Nephron (organoid): Measurements from ENCODE around the gene EPS8L2.

Experiments used
- H3K27ac Mint-ChIP-seq, 3 experiments: 2 replicates each; pipeline ENCODE4 v1.8.0; 2020; ENCODE audit warnings: mixed read lengths in 3 of 3, mild to moderate bottlenecking in 2 of 3, moderate library complexity in 1 of 3
- H3K27me3 Mint-ChIP-seq: 2 replicates; pipeline ENCODE4 v1.8.0; 2021; ENCODE audit warnings: low read depth, mild to moderate bottlenecking, moderate library complexity, mixed read lengths
- H3K36me3 Mint-ChIP-seq: 2 replicates; pipeline ENCODE4 v1.8.0; 2020; ENCODE audit warnings: low read depth, mixed read lengths
- H3K4me1 Mint-ChIP-seq: 2 replicates; pipeline ENCODE4 v1.8.0; 2020; ENCODE audit warnings: mixed read lengths
- H3K4me3 Mint-ChIP-seq, 3 experiments: 2 replicates each; pipeline ENCODE4 v1.8.0; 2020; ENCODE audit warnings: mild to moderate bottlenecking in 3 of 3, mixed read lengths in 3 of 3, moderate library complexity in 2 of 3
- H3K9me3 Mint-ChIP-seq: 2 replicates; pipeline ENCODE4 v1.8.0; 2020; ENCODE audit warnings: mixed read lengths
- CTCF ChIP-seq, 3 experiments: fragments of 200-600 bp; sonication (generic); IDR thresholded peaks; one replicate each; pipeline ENCODE4 v1.5.0; 2021; ENCODE audit warnings: antibody characterized with exemption in 3 of 3; ENCODE audit not compliant: unreplicated experiment in 3 of 3

Gene EPS8L2

DNA sequence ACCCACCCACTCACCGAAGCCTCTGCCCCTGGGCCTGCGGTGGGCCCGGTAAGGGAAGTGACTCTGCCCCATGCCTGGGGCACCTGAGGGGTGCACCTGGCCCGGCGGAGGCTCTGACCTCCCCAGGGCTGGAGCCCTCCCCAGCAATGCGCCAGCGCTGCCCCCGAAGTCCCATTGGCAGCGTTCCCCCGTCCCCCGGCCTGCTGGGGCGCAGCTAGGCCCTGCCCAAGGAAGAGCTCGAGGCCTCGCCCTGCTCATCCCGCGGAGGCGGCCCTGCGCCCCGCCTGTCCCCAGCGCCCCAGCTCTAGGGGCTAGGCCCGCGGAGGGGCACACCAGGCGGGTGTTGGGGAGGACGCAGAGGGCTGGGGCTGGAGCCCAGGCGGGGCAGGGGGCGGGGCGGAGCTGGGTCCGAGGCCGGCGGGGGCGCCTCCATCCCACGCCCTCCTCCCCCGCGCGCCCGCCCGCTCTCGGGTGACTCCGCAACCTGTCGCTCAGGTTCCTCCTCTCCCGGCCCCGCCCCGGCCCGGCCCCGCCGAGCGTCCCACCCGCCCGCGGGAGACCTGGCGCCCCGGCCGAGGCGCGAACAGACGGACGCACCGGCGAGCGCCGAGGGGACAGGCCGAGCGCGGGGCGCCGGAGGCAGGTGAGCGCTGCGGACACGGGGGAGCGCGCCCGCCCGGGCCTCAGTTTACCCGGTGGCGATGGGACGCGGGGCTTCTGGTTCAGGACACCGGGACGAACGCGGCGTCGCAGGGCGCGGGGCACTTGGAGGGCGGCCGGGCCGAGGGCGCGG, at the start of gene EPS8L2:
Gene EPS8L2, plus strand, starts transcription at position 586 of the 793 bp plus-strand sequence. CDS start 3,177 bp downstream, outside the sequence.
- Mint-ChIP-seq H3K4me1 (peaks cover under 1% of the 10 kb centered on the region), H3K4me3 (peak within 1 kb of the TSS in 2 of 3 experiments; percentile 70 to 76), H3K36me3 (peaks cover 5% of the 10 kb centered on the region), H3K27ac (peak within 1 kb of the TSS; percentile 29 to 93 (median 44)), H3K27me3 (peaks cover 15% of the 10 kb centered on the region), H3K9me3 (no peaks in the 10 kb centered on the region)
- no peak for TF ChIP-seq CTCF (IDR thresholded peaks at IDR 0.05; ENCODE audit: unreplicated experiment in 3 of 3)

DNA sequence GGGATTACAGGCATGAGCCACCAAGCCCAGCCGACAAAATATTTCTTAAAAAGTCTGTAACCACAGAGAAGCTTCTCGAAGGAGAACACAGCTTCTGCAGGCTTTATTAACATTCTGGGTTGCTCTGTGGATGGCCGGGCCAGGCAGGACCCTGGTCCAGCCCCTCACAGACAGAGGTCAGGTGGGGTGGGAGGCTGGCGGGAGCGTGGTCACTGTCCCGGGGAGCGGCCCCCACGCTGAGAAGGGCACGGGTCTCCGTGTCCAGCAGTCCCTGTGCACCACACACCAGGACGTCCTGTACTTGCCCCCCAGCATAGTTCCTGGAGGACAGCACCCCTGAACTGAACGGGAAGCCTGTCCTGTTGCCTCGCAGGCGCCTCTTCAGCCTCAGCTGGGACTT, 49.6 kb upstream of the EPS8L2 start:
- H3K4me3 Mint-ChIP-seq: no peak overlapping the region
- no peaks in the 10 kb centered on the region for H3K9me3 Mint-ChIP-seq
- H3K27me3 Mint-ChIP-seq: no peaks in the 10 kb centered on the region
- H3K4me1 Mint-ChIP-seq: no peaks in the 10 kb centered on the region
- peaks cover 33% of the 10 kb centered on the region for H3K36me3 Mint-ChIP-seq
- TF ChIP-seq CTCF (IDR thresholded peaks at IDR 0.05; ENCODE audit: unreplicated experiment in 3 of 3): no peak
- no peak overlapping the region for H3K27ac Mint-ChIP-seq

DNA sequence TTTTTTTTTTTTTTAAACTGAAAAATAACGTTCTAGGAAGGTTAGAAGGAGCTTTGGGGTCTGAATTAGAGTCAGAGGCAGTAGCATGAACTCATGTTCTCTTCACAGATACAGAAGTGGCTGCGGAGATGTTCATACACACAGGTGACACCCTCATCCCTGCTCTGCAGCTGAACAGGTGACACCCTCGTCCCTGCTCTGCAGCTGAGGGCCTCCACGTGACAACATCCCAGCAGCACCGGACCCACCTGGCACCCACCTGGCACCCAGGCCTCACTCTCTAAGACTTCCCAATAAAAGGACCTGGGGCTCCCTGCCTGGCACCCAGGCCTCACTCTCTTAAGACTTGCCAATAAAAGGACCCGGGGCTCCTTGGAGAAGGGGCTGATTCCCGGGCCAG, 49.2 kb upstream of the EPS8L2 start:
- H3K4me3 Mint-ChIP-seq: no peak overlapping the region
- H3K36me3 Mint-ChIP-seq: peaks cover 28% of the 10 kb centered on the region
- no peaks in the 10 kb centered on the region for H3K27me3 Mint-ChIP-seq
- no peaks in the 10 kb centered on the region for H3K4me1 Mint-ChIP-seq
- no peak for TF ChIP-seq CTCF (IDR thresholded peaks at IDR 0.05; ENCODE audit: unreplicated experiment in 3 of 3)
- no peaks in the 10 kb centered on the region for H3K9me3 Mint-ChIP-seq
- H3K27ac Mint-ChIP-seq: no peak overlapping the region

GRCh38 chr11:657691-658126, 48.3 kb upstream of the EPS8L2 start:
- H3K4me3 Mint-ChIP-seq: no peak overlapping the region
- no peaks in the 10 kb centered on the region for H3K9me3 Mint-ChIP-seq
- H3K36me3 Mint-ChIP-seq: peaks cover 27% of the 10 kb centered on the region
- no peaks in the 10 kb centered on the region for H3K4me1 Mint-ChIP-seq
- H3K27ac Mint-ChIP-seq: no peak overlapping the region
- H3K27me3 Mint-ChIP-seq: no peaks in the 10 kb centered on the region
- TF ChIP-seq CTCF (IDR thresholded peaks at IDR 0.05; ENCODE audit: unreplicated experiment in 3 of 3): no peak

DNA sequence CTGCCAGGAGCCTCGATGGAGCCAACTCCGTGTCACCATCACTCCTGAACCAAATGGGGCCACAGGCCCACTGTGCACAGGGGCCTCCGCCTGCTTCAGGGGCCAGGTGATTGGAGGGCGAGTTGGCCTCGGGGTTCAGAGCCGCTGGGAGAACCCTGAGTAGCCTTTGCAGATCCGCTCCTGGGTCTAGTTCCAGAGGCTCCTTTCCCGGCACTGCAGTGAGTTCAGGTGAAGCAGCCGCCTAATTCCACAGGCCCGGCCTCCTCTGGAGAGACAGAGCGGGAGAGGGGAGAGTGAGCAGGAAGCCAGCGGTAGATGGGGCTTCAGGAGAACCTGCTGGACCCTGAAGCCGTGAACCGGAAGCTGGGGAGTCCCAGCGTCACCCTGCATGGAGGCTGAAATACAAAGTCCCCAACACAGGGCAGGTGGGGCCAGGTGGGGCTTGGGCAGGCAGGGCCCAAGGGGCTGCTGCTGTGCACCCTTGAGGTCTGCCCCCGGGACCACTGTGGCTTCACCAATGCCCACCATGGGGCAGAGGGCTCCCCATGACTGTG, 46.4 kb upstream of the EPS8L2 start:
- H3K9me3 Mint-ChIP-seq: no peaks in the 10 kb centered on the region
- no peak for TF ChIP-seq CTCF (IDR thresholded peaks at IDR 0.05; ENCODE audit: unreplicated experiment in 3 of 3)
- H3K27me3 Mint-ChIP-seq: no peaks in the 10 kb centered on the region
- H3K36me3 Mint-ChIP-seq: peaks cover 33% of the 10 kb centered on the region
- no peak overlapping the region for H3K4me3 Mint-ChIP-seq
- peaks cover 4% of the 10 kb centered on the region for H3K4me1 Mint-ChIP-seq
- no peak overlapping the region for H3K27ac Mint-ChIP-seq
